ENCODE data around the gene ATP11C.

Gene ATP11C

DNA sequence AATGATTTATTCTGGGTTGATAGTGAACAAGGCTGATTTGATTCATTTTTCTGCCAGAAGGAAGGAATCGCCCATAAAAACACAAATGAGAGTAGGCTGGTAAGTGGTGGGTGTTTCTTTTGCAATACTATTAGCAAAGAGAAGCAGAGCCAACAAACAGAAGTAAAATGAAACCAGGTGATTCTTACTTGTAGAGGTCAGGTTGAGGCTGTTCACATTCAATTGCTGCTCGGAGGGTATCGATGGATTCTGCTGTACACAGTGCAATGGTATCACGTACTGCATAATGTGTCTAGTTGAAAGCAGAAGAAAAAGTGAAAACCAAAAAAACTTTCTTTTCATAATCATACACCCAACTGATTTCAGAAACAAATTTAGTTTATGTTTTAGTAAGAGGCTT lies 130.8 kb downstream of the ATP11C start:
- no peak for DNase-seq (ENCODE audit: low read depth)

DNA sequence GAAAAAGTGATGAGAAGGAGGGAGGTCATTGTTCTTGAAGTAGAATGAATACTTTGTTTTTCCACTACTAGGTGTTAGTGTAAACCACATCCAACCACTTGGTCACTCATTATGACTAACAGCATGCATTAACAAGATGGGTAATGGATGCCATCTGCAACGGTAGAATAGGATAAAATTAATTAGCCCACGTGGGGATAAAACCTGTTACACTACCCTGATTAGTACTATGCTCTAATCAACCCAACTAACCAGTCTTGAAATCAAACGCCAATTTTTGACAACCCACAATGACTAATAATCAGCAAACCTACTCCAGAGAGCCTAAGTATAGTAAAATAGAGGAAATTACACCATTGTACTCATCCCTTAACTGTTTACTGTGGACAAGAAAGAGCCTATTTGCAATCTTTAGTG lies 131.4 kb downstream of the ATP11C start:
- DNase-seq (ENCODE audit: low read depth): no peak

DNA sequence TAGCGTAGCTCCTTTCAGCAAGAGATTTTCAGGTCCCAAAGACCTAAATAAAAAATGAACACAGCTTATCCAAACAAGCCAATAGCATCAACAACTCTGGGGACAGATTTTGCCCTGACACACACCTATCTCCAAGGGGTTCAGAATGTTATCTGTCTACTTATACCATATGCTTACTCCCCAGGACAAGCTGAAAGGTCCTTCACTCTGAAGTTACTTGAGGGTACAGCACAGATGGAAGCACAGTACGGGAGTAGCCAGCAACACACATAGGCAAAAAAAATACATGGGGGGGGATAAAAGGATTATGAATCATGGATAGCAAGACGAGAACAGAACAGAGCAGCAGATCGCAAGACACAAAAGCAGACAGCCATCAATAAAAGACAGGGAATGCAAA lies 134.2 kb downstream of the ATP11C start:
- DNase-seq (ENCODE audit: low read depth): no peak

DNA sequence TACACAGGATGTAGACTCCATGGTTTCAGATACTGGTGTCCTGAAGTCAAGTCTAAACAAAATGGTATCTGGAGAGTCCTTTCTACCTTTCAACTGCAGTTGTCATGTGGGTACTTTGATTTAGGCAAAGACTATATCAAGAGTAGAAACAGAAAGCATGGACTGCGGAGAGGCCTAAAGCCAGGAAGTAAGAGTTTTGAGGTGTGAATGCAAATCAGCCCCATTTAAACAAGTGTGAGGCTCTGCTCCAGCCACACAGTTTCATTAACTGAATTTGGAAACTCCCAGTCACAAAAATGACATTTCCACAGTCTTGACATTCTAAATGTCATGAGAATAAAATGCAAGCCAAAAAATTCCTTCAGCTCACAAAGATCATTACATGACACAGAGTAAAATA lies 137.7 kb downstream of the ATP11C start:
- DNase-seq (ENCODE audit: low read depth): no peak

DNA sequence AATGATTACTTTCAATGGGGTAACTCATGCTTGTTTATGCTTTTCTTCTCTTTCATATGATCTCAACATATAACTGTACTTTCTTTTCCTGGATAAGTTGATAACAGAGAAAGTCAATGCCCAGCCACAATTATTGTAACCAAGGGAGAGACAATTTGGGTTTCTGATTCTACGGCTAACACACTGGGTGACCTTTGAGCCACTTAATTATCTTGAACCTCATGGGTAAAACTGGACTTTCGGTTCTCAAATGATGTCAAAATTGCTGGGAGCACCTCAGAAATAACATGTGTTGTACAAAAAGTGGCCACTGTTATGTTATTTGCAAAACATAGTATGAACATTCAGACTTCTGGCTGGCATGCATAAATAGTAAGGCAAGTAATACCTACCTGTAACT lies 145.3 kb downstream of the ATP11C start:
- DNase-seq (ENCODE audit: low read depth): no peak

DNA sequence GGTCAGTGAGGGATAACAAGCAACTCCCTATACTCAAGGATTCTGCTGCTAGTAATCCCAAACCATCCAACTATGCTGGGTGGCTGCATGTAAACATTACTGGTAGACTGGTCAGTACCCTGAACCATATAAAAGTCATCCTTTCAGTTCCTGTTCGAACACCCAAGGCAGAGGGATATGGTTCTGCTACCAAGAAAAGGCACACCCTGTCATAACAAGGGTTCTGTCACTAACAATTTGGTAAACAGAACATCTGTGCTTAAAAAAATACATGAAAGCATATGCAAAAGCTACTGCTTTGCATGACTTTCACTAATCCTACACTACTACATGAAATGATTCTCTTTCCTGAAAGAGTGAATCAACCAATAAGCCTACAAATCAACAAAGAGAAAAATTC lies 148.0 kb downstream of the ATP11C start:
- no peak for DNase-seq (ENCODE audit: low read depth)

DNA sequence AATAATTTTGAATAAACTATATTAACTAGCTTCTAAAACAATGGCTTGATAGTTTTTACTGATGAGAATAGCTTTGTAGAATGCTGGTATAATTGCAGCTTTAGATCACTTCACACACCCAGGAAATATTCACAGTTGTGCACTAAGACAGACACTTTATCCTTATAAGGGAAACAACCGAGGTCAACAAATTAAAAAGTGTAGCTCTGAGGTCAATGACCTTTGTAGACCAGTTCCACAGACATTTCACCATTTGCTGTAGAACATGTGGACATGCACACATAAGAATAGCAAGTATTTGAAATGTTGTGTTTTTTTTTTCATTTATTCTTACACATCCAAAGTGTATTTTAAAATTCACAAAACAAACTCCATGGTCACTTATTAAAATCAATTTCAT lies 148.9 kb downstream of the ATP11C start:
- no peak for DNase-seq (ENCODE audit: low read depth)

DNA sequence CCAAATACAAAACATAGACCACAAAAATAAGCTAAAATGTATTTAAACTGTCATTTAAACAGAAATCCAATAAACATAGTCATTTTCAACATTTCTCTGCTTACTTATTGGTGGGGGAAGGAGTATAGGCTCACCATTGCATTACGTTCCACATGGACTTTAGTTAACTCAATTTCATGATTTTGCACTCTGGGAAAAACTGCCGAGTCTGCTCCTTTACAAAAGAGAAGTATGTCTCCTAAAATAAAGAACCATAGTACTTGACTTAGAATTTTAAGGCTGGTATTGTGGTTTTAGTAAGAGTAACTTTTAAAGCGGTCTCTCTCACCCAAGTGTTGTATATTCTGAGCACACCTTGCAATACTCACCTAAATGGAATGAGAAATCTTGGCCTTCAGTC lies 149.8 kb downstream of the ATP11C start:
- DNase-seq (ENCODE audit: low read depth): no peak

DNA sequence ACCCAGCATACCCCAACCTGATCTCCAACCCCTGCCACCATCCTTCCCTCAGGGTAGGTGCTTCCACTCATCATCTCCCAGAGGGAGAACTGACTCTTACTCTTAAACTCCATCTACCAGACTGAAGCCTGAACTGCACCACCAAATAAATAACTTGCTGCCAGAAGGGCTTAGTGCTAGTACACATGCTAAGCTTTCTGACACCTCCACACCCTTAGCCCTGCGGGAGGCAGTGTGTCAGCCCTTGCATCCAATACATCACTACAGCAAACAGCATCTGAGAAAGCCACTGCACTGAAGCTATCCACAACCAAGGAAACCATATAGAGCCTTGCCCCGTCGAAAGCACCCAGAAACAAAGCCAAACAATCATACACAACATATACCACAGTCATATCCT lies 156.3 kb downstream of the ATP11C start:
- no peak for DNase-seq (ENCODE audit: low read depth)

DNA sequence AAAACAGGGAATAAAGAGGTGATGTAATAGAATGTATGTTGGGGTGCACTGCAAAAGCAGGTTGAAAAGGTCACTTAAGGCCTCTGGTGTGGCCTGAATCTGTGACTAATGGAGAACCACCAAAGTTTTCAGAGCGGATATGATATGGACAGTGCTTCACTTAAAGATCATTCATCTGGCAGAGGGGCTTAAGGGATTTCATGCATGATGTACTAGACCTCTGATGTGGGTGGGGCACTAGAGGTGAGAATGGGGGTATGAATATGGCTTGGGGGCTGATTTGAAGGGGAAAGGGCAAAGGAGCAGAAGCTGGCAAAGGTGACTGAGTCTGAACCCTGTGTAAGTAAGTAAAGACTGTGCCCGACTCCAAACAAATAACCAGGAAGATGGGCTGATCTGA lies 162.5 kb downstream of the ATP11C start:
- no peak for DNase-seq (ENCODE audit: low read depth)

DNA sequence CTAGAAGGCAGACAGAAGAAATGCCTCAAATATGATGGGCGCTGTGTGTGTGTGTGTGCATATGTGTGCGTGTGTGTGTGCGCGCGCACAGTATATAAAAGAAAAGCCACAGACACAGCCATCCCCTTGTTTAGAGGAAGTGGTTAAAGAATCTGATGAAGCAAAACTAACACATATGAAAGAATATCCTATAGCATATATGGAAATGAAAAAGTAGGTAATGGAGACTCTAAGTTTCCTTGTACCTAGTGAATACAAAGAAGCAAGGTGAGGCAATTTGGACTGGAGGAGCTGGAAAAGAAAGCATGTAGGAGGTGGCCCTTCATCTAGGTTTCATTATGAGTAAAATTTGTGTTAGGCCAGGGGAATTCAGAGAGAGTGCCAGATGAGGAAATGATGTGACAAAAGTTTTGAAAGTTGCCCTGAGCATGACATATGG lies 166.3 kb downstream of the ATP11C start:
- DNase-seq (ENCODE audit: low read depth): peak; percentile 1

DNA sequence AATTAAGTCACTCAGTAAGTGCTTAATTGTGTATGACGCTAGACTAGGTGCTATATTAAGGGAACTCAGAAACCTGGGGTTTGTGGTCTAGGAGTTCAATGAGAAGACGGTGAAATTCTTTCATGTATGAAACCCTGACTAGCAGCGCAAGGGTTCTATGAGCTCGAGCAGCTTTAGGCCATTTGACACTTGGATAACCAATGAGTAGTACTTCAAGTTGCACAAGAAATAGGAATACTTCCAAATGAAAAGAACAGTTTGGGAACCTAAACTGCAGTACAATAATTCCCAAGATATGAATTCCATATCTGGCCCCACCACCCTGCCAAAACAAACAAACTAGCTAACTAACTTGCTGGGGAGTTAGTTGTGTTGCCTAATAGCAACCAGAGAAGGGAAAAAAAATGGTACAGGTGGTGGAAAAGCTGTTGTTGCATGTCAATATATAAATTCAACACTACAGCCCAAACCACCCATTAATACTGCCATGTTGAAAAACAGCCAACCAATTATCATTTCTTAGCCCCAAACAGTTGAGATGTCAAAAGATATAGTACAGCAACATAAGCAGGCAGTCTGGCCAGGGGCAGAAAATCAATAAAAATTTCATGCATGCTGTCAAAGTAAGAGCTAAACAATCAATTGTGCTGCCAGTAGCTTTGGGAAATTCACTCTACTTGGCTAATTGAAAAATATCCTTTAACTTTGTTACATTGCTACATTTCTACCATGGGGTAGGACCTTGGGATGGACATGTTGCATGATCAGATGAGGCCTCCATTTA lies 170.3 kb downstream of the ATP11C start:
- no peak for DNase-seq (ENCODE audit: low read depth)

DNA sequence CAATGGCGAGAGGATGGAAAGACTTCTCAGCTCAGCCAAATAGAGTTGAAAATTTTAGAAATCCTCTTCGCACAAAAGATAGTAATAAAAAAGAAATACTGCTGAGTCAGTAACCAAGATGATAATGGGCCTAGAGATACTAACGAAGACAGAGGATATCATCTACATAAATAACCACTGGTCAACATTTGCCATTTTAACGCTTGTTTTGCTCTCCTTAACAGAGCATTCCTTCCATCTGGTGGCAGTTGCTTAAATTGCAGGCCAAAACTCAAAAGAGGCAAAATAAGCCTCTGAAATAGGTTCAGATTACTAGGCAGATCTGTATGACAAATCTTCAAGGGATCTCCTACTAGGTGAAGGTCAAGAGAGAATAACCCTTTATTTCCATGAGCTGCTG lies 173.2 kb downstream of the ATP11C start:
- no peak for DNase-seq (ENCODE audit: low read depth)

DNA sequence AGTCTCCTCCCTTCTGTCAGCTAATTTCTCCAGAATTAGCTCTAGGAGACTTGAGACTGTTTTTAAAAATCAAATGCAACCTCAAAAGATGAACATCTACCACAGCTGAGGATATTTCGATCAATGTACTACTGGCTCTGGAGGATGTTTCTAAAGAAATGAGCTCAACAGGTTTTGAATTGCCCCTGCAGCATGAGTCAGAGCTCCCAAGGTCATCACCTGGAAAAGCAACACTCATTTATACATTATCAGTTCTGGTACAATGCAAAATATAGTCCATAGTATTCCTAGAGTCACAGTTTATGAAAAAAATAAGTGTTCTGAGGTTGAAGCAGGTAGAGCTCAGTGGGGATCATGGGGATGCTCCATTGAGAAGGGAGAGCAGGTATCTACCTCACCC lies 174.0 kb downstream of the ATP11C start:
- no peak for DNase-seq (ENCODE audit: low read depth)

DNA sequence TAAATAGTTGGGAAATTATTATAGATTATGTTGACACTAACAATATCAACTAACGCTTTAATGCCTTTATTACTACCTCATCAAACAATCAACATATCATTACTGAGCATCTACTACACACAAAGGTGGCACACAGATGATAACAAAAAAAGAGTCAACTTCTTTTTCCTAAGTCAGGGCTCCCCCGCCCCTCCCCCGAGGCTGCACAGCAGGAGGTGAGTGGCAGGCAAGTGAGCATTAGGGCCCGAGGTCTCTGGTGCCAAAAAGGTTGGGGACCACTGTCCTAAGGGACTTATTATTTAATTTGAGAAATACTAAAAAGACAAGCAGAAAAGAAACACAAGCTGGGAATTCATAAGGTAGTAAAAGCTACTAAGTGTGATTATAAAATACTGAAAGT lies 174.6 kb downstream of the ATP11C start:
- DNase-seq (ENCODE audit: low read depth): no peak

DNA sequence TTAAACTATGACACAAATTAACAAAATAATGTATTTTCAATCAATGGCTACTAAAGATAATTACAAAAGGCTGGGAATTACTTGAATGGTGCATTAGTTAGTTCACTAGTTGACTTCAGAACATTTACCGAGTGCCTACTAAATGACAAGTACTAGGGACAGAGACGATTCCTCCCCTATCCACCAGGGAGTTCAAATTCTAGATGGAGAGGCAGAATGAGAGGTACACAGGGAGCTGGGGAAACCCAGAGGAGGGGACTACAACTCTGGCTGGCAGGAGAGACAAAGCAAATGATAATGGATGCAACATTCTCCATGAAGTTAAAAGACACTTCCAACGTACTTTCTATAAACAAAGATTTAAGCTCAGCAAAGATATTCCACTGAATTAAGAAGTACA lies 181.8 kb downstream of the ATP11C start:
- no peak for DNase-seq (ENCODE audit: low read depth)

DNA sequence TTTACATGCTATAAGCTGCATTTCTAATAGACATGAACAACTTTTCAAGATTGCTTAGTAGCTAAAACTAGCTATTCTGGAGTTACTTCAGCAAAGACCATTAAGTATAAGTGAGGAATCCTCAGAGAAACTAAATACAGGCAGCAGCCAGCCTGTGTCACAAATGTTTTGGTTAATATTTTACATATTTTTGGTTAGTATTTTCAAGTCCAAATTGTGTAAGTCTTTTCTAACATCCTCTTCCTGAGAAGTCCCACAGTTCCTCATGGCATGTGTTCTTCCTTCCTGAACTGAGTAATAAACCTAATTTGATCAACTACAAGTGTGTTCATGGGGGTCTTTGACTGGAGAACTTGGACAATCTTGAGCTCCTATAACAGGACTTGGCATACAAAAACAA lies 182.5 kb downstream of the ATP11C start:
- no peak for DNase-seq (ENCODE audit: low read depth)

DNA sequence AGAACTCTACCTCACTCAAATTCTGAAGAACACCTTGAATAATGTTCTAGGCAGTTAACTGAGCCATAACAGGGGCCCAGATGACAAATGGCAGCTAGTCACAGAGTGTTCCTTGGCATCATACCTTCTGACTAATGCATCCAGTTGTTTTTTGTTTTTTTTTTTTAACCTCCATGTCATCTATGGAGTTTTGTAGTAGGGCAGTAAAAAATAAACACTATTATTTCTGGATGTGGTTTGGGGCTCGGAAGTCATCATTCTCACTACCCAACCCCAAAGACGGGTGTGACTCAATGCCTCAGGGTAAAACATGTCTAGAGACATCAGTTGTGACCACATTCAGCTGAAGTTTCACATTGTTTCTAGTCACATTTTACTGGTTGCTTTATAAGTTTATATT lies 193.7 kb downstream of the ATP11C start:
- no peak for DNase-seq (ENCODE audit: low read depth)

DNA sequence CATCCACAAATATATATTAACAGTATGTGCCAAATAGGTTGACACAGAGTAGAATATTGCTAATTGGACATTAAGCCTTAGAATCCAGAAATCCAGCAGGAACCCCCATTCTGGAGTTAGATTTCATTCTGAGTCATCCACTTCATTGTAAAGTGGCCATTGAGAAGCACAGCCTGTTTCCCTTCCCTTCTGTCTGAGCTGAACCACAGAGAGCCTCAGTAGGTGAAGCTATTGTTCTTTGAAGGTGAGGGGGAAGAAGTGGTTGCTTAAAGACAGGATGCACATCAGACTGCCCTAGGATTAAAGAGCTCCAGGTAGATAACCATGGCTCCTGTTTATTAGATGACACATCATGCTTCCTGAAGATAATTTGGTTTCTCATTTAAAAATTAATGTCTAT lies 194.3 kb downstream of the ATP11C start:
- no peak for DNase-seq (ENCODE audit: low read depth)

DNA sequence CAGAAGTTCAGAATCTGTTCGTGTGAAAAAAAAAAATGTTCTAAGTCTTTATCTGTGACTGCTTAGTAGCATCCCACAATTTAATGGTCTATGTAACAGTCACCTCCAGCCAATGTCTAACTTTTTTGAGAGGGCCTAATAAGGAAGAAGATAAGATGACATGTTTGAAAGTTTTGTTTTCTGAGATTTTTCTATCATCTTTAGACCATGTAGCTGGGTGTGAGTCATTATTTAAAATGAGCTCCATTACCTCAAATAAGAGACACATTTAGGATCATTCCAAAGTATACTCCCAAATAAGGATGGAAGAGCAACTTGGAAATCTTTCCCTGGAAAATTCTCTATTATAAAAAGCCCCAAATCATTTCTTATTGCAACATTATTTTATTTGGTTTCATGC lies 196.7 kb downstream of the ATP11C start:
- DNase-seq (ENCODE audit: low read depth): no peak

DNA sequence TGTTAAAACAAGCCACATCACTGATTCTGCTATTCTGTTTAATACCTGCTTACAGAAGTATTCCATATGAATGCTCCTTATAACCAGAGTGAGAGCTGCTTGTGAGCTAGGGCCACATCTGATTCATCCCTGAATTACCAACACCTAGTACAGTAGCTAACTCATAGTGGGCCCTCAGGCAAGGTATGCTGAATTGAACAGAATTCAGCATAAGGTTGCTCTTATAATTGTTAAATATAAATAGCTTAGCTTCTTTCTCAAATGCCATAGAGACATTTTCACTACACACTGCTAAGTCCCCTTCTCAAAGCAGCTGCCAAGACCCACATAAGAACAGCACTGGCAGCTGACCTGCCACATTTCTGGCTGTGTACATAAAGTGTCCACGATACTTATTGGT lies 197.9 kb downstream of the ATP11C start:
- DNase-seq (ENCODE audit: low read depth): no peak

DNA sequence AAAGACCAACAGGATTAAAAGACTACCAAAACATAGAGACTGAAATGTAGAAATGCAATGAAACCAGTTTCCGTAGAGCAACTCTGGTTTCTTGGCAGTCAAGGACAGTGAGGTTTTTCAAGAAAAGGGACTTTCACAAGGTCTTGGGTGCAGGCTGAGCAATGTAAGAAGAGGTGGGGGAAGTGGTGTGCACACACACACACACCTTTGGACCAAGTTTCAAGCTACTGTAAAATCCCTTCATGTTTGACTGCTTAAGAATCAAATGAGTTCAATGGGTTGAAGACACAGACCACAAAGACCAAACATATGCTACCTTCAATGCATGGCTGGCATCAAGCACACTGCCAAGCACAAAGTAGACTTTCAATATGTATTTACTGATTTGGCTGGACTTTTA lies 207.1 kb downstream of the ATP11C start:
- no peak for DNase-seq (ENCODE audit: low read depth)

DNA sequence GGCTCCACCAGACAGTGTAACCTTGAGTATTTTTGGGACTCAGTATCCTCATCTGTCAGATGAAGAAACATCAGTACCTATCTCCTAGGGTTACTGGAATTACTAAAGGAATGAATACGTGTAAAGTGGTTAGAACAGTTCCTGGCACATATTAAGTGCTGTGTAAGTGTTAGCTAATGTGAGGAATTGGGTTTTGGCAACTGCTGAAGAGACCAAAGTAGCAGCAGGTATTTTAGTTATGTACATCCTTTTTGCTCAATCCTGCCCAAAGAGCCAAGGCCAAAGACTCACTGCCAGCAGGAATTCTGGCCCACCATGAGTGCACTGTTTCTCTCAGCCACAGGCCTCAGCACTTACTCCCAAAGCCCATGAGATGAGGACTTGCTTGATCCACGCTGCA lies 208.2 kb downstream of the ATP11C start:
- DNase-seq (ENCODE audit: low read depth): no peak

DNA sequence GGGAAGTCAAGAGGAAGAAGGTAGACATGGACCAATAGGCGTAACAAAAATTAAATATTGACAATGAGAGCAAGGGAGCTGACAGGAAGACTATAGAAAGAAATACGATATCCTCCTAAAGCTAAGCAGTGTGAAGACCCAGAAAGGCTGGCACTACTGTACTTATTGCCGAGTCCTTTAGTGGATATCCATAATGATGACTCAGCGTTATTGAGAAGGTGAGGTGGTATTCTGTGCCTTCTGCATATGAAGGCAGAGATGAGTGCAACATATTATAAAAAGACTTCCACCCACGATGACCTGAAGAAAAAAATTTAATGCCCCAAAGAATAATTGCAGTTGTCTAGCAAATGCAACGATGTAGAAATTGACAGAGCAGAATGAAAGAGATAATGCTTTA lies 211.9 kb downstream of the ATP11C start:
- DNase-seq (ENCODE audit: low read depth): no peak

DNA sequence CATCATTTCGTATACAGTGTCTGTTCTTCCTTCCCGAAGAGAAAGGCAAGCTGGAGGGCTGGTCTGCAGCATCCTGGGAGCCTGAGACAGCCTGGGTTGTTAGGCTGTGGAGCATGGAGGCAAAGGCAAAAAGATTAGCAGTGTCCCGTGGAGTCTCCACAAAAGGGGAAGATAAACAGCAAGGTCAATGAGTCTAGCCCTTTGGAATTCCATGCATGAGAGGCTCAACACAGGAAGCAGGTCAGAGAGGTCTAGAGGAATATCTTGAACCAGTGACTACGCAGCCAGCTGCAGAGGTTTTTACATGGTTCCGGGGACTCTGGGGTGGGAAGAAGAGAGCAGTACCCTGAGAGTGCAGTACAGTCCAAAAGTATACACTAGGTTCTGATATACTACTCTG lies 212.7 kb downstream of the ATP11C start:
- DNase-seq (ENCODE audit: low read depth): no peak

Data from T-helper 22 cell (primary cell).